Femur (tissue), 1 donor: ENCODE results near the gene L1CAM.

Source experiments
- DNase-seq: peaks from one replicate; pipeline ENCODE4 v3.0.0-alpha.2; 2017

Gene L1CAM

DNA sequence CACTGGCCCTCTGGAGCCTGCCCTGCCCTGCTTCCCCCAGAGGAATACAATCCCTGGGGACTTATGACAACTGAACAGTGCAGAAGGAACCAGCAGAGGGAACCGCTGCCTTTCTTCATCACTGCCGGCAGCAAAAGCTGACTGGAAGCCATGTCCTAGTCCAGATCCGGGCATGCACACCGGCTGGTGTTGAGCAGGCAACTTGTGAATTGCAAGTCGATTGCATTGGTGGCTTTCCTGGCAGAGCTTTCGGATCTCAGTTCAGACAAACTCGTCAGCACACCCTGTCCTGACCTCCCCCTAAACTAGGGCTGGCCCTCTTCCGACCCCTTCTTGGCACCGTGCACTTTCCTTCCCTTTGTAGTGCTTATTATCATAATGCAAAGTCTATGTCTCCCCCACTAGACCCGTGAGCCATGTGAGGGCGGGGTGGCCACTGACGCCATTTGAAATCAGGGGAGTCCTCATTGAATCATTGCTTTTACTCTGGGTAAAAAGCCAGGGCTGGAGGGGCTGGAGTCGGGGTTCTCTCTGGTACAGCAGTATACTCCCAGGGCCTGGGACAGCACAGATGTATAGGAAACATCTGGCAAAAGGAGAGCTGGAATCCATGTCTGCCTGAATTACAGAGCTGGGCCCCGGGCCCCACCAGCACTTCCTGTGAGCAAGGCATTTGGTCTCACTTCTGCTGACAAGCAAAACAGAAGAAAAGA lies 38.3 kb upstream of the L1CAM start:
- peak; percentile 47 for DNase-seq

DNA sequence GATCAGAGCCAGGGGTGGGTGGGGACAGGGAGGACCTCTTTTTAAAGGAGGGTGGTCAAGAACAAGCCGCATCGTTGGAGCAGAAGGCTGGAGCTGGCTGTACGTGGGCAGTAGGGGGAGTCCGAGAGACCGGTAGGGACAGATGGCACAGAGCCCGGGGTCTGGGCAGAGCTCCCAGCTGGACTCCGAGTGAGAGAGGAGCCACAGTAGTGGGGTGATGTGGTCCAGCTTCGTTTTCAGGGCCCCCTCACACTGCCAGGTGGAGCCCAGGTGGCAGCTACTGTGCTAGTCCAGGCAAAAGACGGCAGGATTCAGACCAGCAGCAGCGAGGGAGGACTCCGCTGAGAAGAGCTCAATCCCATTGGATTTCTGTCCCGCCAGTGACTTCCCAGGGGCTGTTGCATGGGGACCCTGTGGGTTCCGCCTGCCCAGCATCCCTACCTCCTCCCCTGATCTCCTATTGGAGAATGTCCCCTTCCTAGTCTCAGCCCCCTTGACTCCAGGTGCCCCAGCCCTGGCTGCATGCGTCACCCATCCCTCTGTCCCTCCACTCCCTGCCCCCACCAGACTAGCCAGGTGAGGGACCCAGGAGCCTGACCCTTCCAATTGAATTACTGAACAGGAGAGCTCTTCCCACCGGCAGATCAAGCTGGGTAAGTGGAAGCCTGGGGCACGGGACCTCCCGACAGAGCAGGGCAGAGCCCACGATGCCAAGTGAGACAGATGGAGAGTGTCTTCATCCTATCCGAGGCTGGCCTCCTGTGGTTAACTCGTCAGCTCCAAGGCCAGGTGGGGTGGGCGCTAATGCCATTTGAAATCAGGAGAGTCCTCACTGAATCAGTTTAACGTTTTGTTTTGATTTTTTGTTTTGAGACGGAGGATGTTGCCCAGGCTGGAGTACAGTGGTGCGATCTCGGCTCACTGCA lies 37.2 kb upstream of the L1CAM start:
- DNase-seq, result peak; percentile 82

- no peak for DNase-seq
Measured at GRCh38 chrX:153921511-153922446, 35.8 kb upstream of the L1CAM start.

DNA sequence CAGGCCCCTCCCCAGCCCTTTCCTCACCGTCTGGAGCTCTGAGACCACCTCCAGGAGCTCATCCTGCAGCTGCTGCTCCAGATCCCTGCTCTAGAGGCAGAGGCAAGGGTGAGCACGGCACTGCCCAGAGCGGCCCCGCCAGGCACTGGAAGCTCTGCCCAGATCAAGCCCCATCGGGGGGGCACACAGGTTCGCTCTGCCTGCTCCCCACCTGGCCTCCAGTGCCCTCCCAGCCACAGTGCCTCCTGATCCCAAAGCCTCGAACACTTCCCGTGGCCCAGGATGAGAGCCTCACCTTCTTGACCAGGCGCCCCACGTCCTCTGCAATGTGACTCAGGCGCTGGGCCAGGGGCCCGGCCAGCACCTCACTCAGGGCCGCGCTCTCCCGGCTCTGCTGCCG lies 35.1 kb upstream of the L1CAM start:
- no peak for DNase-seq

DNA sequence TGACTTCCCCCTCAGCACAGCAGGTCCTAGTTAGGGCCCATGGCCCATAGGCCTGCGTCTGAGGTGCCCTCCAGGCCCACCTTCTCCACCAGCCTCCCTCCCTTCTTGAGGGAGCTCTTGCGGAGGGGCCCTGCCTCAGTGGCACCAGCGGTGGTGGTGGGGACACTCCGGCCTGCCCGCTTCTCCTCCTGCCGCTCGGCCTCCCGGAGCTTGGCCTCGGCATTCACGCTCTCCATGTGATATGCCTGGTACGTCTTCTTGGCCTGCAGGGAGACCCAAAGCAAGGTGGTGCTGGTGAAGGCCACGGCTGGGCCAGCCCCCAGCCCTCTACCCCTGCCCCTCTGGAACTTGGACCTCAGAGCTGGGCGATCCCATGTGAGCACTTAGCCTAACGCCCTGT lies 34.6 kb upstream of the L1CAM start:
- no peak for DNase-seq

GRCh38 chrX:153919281-153919680 lies 33.3 kb upstream of the L1CAM start:
- DNase-seq, result no peak

DNA sequence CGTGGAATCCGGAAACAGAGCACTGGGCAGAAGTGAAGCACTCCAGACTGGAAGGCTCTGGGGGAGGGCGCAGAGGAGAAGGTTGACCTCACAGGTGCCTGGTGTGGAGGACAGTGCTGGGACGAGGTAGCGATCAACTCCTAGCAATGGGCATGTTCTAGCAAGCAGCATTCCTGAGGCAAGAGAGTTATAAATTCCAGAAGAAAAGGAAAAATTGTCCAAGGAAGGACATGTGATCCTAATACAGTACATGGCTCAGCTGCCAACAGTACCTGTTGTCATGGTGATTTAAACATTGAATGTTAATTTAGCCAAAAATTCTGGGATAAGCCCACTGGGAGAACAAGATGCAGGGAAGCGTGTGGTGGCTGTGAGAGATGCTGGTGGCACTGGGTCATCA lies 31.9 kb upstream of the L1CAM start:
- peak; percentile 13 for DNase-seq

DNA sequence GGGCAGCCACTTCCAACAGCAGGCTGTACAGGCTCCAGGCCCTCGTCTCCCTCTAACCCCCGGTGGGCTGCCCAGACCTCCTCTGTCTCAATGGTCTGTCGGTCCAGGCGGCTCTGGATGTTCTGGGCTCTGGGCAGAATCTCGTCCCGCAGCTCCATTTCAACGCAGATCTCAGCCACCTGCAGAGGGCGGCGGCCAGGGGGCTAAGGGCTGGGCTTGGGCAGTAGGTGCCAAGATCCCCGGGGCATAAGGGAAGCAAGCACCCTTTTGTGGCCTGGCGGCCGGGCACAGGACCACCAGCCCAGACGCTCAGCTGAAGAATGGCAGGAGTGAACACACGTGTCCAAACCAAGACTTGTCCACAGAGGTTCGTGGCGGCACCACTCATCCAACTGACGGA lies 27.7 kb upstream of the L1CAM start:
- DNase-seq, result no peak

DNA sequence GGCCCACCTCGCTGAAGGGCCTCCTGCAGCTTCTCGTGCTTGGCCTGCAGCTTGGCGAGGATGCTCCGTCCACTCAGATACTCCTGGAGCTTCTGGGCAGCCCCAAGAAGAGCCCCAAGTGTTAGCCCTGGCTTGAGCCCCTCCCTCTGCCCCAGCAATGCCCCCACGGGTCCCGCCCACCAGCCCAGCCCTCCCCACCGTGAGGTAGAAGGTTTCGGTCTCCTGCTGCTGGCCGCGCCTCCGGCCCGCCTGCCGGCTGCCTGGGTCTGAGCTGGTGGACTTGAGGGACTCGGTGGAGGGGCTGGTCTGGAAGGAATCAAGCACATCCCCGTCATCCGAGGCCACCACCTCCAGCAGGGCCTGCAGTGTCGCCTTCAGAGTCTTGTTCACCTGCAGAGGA lies 27.2 kb upstream of the L1CAM start:
- no peak for DNase-seq

- DNase-seq, result no peak
Measured at GRCh38 chrX:153911798-153912197, 25.8 kb upstream of the L1CAM start.

- no peak for DNase-seq
Measured at GRCh38 chrX:153910446-153910845, 24.5 kb upstream of the L1CAM start.

GRCh38 chrX:153909980-153910360 lies 24.0 kb upstream of the L1CAM start:
- no peak for DNase-seq

- peak; percentile 17 for DNase-seq
Measured at GRCh38 chrX:153909024-153909979, 23.3 kb upstream of the L1CAM start.

- DNase-seq, result no peak
Measured at GRCh38 chrX:153908219-153908860, 22.4 kb upstream of the L1CAM start.

DNA sequence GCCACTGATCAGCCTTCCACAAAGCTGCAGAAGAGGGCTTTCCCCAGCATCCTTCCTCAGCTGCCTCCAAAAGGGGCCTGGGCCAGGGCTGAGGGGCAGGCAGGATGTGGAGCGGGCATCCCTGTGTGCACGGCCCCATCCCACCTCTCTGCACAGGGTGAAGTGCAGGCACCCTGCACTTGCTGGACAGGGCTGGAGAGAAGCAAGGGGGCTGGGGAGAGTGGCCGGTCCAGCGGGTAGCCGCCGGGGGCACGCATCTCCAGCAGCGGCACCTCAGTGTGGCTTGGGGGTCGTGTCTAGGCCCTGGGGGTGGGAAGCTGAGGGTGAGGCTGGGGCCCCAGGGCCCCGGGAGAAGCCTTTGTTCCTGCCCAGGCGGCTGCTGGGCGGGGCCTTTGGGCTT lies 21.5 kb upstream of the L1CAM start:
- DNase-seq, result no peak

GRCh38 chrX:153906126-153906917 lies 20.3 kb upstream of the L1CAM start:
- peak; percentile 14 for DNase-seq

DNA sequence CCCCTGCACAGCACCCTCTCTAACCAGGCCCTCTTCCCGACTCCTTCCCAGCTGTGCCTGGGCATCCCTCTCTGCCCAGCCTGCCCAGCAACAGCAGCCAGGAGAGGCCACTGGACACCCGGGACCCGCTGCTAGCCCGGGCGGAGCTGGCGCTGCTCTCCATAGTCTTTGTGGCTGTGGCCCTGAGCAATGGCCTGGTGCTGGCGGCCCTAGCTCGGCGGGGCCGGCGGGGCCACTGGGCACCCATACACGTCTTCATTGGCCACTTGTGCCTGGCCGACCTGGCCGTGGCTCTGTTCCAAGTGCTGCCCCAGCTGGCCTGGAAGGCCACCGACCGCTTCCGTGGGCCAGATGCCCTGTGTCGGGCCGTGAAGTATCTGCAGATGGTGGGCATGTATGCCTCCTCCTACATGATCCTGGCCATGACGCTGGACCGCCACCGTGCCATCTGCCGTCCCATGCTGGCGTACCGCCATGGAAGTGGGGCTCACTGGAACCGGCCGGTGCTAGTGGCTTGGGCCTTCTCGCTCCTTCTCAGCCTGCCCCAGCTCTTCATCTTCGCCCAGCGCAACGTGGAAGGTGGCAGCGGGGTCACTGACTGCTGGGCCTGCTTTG lies 19.6 kb upstream of the L1CAM start:
- DNase-seq, result peak; percentile 18

DNA sequence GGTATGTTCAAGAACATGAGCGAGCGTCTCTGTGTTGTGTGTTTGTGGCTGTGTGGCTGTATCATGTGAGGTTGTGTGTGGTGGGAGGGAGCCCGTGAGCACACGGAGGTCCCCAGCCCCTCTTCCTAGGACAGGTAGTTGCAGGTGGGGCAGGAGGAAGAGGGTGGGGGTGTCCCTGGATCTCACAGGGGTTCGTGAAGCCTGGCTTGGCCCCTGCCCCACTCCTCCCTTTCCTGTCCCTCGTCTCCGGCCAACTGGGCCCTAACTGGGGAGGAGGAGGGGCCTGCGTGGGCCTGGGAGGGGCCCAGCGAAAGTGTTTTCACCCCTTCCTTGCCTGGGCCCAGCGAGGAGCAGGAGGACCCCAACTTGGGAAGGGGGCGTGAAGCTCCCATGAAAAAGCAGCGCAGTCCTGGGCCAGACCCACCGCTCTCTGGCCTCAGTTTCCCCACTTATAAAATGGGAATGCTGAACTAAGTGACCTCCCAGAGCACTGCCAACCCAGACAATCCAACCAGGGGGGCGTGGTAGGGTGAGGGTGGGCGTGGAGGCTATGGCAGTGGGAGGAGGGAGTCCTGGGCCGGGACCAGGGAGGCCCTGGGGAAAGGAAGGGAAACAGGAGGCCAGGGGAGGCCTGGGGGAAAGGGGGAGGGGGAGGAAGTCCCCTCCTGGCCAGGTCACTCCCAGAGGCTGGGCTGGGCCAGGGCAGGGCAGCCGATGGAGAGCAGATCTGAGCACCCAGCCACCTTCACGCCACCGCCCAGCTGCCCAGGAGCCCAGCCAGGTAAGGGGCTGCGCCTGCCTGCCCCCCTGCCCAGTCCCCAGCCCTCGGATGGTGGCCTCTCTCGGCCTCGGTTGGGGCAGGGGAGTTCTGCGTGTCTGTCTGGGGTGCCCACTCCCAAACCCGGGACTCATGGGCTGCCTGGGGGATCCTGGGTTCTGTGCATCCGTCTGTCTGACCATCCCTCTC lies 18.3 kb upstream of the L1CAM start, which contains the start of gene AVPR2:
AVPR2 (plus strand) TSS at position 683 of the 967 bp plus-strand sequence. CDS start 473 bp downstream, outside the sequence.
- peak; percentile 20 for DNase-seq
